Subcutaneous abdominal adipose tissue (tissue), 5 donors: ENCODE data around the gene AGAP1.

ENCODE experiments used
- H3K27ac ChIP-seq: one replicate; pipeline ENCODE4 v1.7.0; 2013; ENCODE audit warnings: low read depth, mild to moderate bottlenecking, inconsistent platforms, low read length, moderate library complexity
- H3K27me3 ChIP-seq, 5 donors: one replicate each; pipeline ENCODE4 v1.7.0; 2013; ENCODE audit warnings: low read length in 5 of 5, inconsistent platforms in 1 of 5; ENCODE audit not compliant: control insufficient read depth in 5 of 5, insufficient read depth in 4 of 5
- H3K36me3 ChIP-seq, 5 donors: one replicate each; pipeline ENCODE4 v1.7.0; 2013; ENCODE audit warnings: low read length in 5 of 5; ENCODE audit not compliant: control insufficient read depth in 5 of 5, insufficient read depth in 5 of 5
- H3K4me1 ChIP-seq, 5 donors: one replicate each; pipeline ENCODE4 v1.7.0; 2013; ENCODE audit warnings: low read length in 5 of 5, mild to moderate bottlenecking in 3 of 5, moderate library complexity in 1 of 5; ENCODE audit not compliant: control insufficient read depth in 5 of 5, insufficient read depth in 5 of 5
- H3K4me3 ChIP-seq, 5 donors: one replicate each; pipeline ENCODE4 v1.7.0; 2013; ENCODE audit warnings: low read length in 5 of 5, low read depth in 1 of 5
- H3K9ac ChIP-seq, 5 donors: one replicate each; pipeline ENCODE4 v1.7.0; 2013; ENCODE audit warnings: low read length in 5 of 5, mild to moderate bottlenecking in 4 of 5, moderate library complexity in 3 of 5
- H3K9me3 ChIP-seq, 5 donors: one replicate each; pipeline ENCODE4 v1.7.0; 2013; ENCODE audit warnings: low read length in 5 of 5; ENCODE audit not compliant: control insufficient read depth in 5 of 5
- donor health status: healthy.
- donor health status: healthy.
- donor health status: healthy.
- donor health status: healthy.
- donor health status: healthy.

Gene AGAP1

GRCh38 chr2:235920216-235920865 lies 426.5 kb downstream of the AGAP1 start:
- Histone ChIP-seq H3K36me3 (peaks cover 3 to 10% (median 4%) of the 10 kb centered on the region in 5 donors), H3K9me3 (peaks cover 0 to 6% (median 3%) of the 10 kb centered on the region in 5 donors), H3K9ac (no peak overlapping the region), H3K4me3 (no peak overlapping the region), H3K27me3 (no peaks in the 10 kb centered on the region), H3K27ac (no peak overlapping the region), H3K4me1 (peaks cover 0 to 3% (median 0%) of the 10 kb centered on the region in 5 donors)

GRCh38 chr2:235921508-235922191 lies 427.8 kb downstream of the AGAP1 start:
- Histone ChIP-seq H3K27ac (no peak overlapping the region), H3K27me3 (no peaks in the 10 kb centered on the region), H3K36me3 (peaks cover 0 to 10% (median 4%) of the 10 kb centered on the region in 5 donors), H3K9me3 (no peaks in the 10 kb centered on the region), H3K4me1 (peaks cover 0 to 3% (median 0%) of the 10 kb centered on the region in 5 donors), H3K4me3 (no peak overlapping the region), H3K9ac (no peak overlapping the region)

- peaks cover 0 to 10% (median 4%) of the 10 kb centered on the region in 5 donors for H3K36me3 ChIP-seq
- no peaks in the 10 kb centered on the region for H3K27me3 ChIP-seq
- H3K9me3 ChIP-seq: no peaks in the 10 kb centered on the region
- H3K4me3 ChIP-seq: no peak overlapping the region
- no peak overlapping the region for H3K27ac ChIP-seq
- H3K9ac ChIP-seq: no peak overlapping the region
- H3K4me1 ChIP-seq: peaks cover 0 to 3% (median 0%) of the 10 kb centered on the region in 5 donors
These were observed 429.0 kb downstream of the AGAP1 start for GRCh38 chr2:235922839-235923238.

- H3K9ac ChIP-seq: no peak overlapping the region
- peaks cover 0 to 1% (median 0%) of the 10 kb centered on the region in 5 donors for H3K4me1 ChIP-seq
- peaks cover 0 to 11% (median 4%) of the 10 kb centered on the region in 5 donors for H3K36me3 ChIP-seq
- no peak overlapping the region for H3K27ac ChIP-seq
- H3K9me3 ChIP-seq: no peaks in the 10 kb centered on the region
- H3K4me3 ChIP-seq: no peak overlapping the region
- no peaks in the 10 kb centered on the region for H3K27me3 ChIP-seq
These were observed 430.2 kb downstream of the AGAP1 start for GRCh38 chr2:235923859-235924674.

GRCh38 chr2:235924675-235925063 lies 430.8 kb downstream of the AGAP1 start:
- Histone ChIP-seq H3K27ac (no peak overlapping the region), H3K36me3 (peaks cover 0 to 9% (median 4%) of the 10 kb centered on the region in 5 donors), H3K4me3 (no peak overlapping the region), H3K9ac (no peak overlapping the region), H3K9me3 (no peaks in the 10 kb centered on the region), H3K4me1 (no peaks in the 10 kb centered on the region), H3K27me3 (no peaks in the 10 kb centered on the region)

- no peak overlapping the region for H3K9ac ChIP-seq
- peaks cover 0 to 8% (median 4%) of the 10 kb centered on the region in 5 donors for H3K36me3 ChIP-seq
- H3K4me3 ChIP-seq: no peak overlapping the region
- no peaks in the 10 kb centered on the region for H3K27me3 ChIP-seq
- no peaks in the 10 kb centered on the region for H3K9me3 ChIP-seq
- no peaks in the 10 kb centered on the region for H3K4me1 ChIP-seq
- H3K27ac ChIP-seq: no peak overlapping the region
These were observed 431.5 kb downstream of the AGAP1 start for GRCh38 chr2:235925250-235925919.

GRCh38 chr2:235926229-235926628 lies 432.4 kb downstream of the AGAP1 start:
- peaks cover 0 to 15% (median 11%) of the 10 kb centered on the region in 5 donors for H3K36me3 ChIP-seq
- no peak overlapping the region for H3K27ac ChIP-seq
- no peak overlapping the region for H3K9ac ChIP-seq
- no peaks in the 10 kb centered on the region for H3K4me1 ChIP-seq
- H3K9me3 ChIP-seq: no peaks in the 10 kb centered on the region
- no peaks in the 10 kb centered on the region for H3K27me3 ChIP-seq
- H3K4me3 ChIP-seq: no peak overlapping the region

- Histone ChIP-seq H3K9ac (no peak overlapping the region), H3K27me3 (no peaks in the 10 kb centered on the region), H3K36me3 (peaks cover 0 to 30% (median 26%) of the 10 kb centered on the region in 5 donors), H3K4me1 (no peaks in the 10 kb centered on the region), H3K27ac (no peak overlapping the region), H3K9me3 (no peaks in the 10 kb centered on the region), H3K4me3 (no peak overlapping the region)
These were observed 435.0 kb downstream of the AGAP1 start for GRCh38 chr2:235928751-235929370.

- no peaks in the 10 kb centered on the region for H3K27me3 ChIP-seq
- H3K36me3 ChIP-seq: peaks cover 0 to 35% (median 33%) of the 10 kb centered on the region in 5 donors
- H3K27ac ChIP-seq: no peak overlapping the region
- peaks cover 0 to under 1% (median 0%) of the 10 kb centered on the region in 5 donors for H3K9me3 ChIP-seq
- H3K4me1 ChIP-seq: no peaks in the 10 kb centered on the region
- no peak overlapping the region for H3K9ac ChIP-seq
- no peak overlapping the region for H3K4me3 ChIP-seq
These were observed 436.9 kb downstream of the AGAP1 start for GRCh38 chr2:235930701-235931100.
